ENCODE data around the gene PPP2CA.
"Not testable (repeated sequence)": the region's sequence is repeated elsewhere in the genome, so short reads cannot be mapped to it uniquely, and the experiment has no call there.

- TF ChIP-seq, protein P1, sequence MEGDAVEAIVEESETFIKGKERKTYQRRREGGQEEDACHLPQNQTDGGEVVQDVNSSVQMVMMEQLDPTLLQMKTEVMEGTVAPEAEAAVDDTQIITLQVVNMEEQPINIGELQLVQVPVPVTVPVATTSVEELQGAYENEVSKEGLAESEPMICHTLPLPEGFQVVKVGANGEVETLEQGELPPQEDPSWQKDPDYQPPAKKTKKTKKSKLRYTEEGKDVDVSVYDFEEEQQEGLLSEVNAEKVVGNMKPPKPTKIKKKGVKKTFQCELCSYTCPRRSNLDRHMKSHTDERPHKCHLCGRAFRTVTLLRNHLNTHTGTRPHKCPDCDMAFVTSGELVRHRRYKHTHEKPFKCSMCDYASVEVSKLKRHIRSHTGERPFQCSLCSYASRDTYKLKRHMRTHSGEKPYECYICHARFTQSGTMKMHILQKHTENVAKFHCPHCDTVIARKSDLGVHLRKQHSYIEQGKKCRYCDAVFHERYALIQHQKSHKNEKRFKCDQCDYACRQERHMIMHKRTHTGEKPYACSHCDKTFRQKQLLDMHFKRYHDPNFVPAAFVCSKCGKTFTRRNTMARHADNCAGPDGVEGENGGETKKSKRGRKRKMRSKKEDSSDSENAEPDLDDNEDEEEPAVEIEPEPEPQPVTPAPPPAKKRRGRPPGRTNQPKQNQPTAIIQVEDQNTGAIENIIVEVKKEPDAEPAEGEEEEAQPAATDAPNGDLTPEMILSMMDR (IDR thresholded peaks at IDR 0.05 in 4 of 5, conservative IDR thresholded peaks at IDR 0.05 in 1 of 5) = not testable (repeated sequence)
- TF ChIP-seq POLR2A (IDR thresholded peaks at IDR 0.05) = not testable (repeated sequence)
Observed at GRCh38 chr5:134152173-134152832, 73.6 kb downstream of the PPP2CA start.
